DND-41 (cell line): ENCODE data around the gene RPL11.
A peak's percentile ranks its signal among the peaks of the same experiment; 100 is the strongest.

Experiments used
- ATAC-seq: fragments of 200-7000 bp; cut with Tn5 transposase; 3 replicates; pipeline ENCODE4 v1.9.1; 2021; ENCODE audit warnings: low read depth; ENCODE audit not compliant: insufficient read depth
- DNase-seq: peaks from one replicate; pipeline ENCODE4 v3.0.0-alpha.2; 2020
- H2AFZ ChIP-seq: 2 replicates; pipeline ENCODE4 v1.6.0; 2012; ENCODE audit warnings: low read depth, low read length
- H3K27ac ChIP-seq: 2 replicates; pipeline ENCODE4 v1.5.1; 2012; ENCODE audit warnings: low read length, inconsistent platforms
- H3K27me3 ChIP-seq: fragments of 200-600 bp; sonication (generic); 2 replicates; pipeline ENCODE4 v1.6.0; 2012; ENCODE audit warnings: low read length, mild to moderate bottlenecking, inconsistent platforms; ENCODE audit not compliant: insufficient read depth, poor library complexity
- H3K36me3 ChIP-seq: 2 replicates; pipeline ENCODE4 v1.5.1; 2012; ENCODE audit warnings: low read length, inconsistent platforms; ENCODE audit not compliant: insufficient read depth
- H3K4me1 ChIP-seq: 2 replicates; pipeline ENCODE4 v1.5.1; 2012; ENCODE audit warnings: mild to moderate bottlenecking, low read length; ENCODE audit not compliant: insufficient read depth
- H3K4me2 ChIP-seq: 2 replicates; pipeline ENCODE4 v1.6.0; 2012; ENCODE audit warnings: mild to moderate bottlenecking, moderate library complexity, low read length, inconsistent platforms; ENCODE audit not compliant: insufficient read depth
- H3K4me3 ChIP-seq, 2 experiments: fragments of 200-600 bp in 1 of 2; shearing (Covaris generic) in 1 of 2; 2 replicates each; pipeline ENCODE4 v1.5.1; 2012 to 2016; ENCODE audit warnings: inconsistent platforms in 2 of 2, low read length in 2 of 2, mild to moderate bottlenecking in 2 of 2, low read depth in 1 of 2, moderate library complexity in 1 of 2
- H3K79me2 ChIP-seq: 2 replicates; pipeline ENCODE4 v1.6.0; 2012; ENCODE audit warnings: low read length, inconsistent platforms; ENCODE audit not compliant: insufficient read depth
- H3K9ac ChIP-seq: 2 replicates; pipeline ENCODE4 v1.6.0; 2012; ENCODE audit warnings: low read depth, mild to moderate bottlenecking, inconsistent platforms, low read length, moderate library complexity
- H3K9me3 ChIP-seq: 2 replicates; pipeline ENCODE4 v1.5.1; 2012; ENCODE audit warnings: low read length, moderate library complexity, mild to moderate bottlenecking, inconsistent platforms; ENCODE audit not compliant: insufficient read depth, severe bottlenecking
- H4K20me1 ChIP-seq: 2 replicates; pipeline ENCODE4 v1.6.0; 2012; ENCODE audit warnings: low read length; ENCODE audit not compliant: insufficient read depth
- EZH2 ChIP-seq: IDR thresholded peaks from 3 replicates; pipeline ENCODE4 v1.6.1; 2012; ENCODE audit warnings: borderline replicate concordance, low read depth, mild to moderate bottlenecking, moderate library complexity, low read length, inconsistent platforms; ENCODE audit not compliant: severe bottlenecking
- TF ChIP-seq, protein P1 (sequence below): IDR thresholded peaks from 2 replicates; pipeline ENCODE4 v1.5.1; 2012; ENCODE audit warnings: borderline replicate concordance, low read length, moderate library complexity, mild to moderate bottlenecking; ENCODE audit not compliant: poor library complexity, severe bottlenecking; ENCODE audit errors: extremely low read depth

The RPL11 gene

DNA sequence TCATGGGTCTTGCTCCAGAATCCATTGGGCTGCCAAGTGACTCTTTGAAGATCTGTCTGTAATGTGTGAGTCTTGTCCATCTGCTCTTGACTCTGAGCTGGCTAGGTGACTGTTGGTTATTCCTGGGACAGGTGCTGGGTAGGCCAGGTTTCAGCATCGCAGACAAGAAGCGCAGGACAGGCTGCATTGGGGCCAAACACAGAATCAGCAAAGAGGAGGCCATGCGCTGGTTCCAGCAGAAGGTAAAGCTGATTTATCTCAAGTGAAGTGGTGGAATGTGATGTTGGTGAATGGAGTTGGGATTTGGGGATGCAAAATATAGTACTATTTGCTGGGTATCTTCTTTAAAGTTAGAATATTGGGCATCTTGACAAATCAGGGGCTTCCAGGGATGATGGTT, 4.1 kb downstream of the RPL11 start:
- H3K79me2 ChIP-seq = peaks cover 85% of the 10 kb centered on the region
- no peaks in the 10 kb centered on the region for H3K9me3 ChIP-seq
- H3K36me3 ChIP-seq = peaks cover 89% of the 10 kb centered on the region
- H3K9ac ChIP-seq = no peak overlapping the region
- H4K20me1 ChIP-seq = peaks cover 76% of the 10 kb centered on the region
- H3K27ac ChIP-seq = no peak overlapping the region
- H3K27me3 ChIP-seq = no peaks in the 10 kb centered on the region
- H3K4me3 ChIP-seq = no peak overlapping the region
- TF ChIP-seq EZH2 = no peak
- TF ChIP-seq, protein P1, sequence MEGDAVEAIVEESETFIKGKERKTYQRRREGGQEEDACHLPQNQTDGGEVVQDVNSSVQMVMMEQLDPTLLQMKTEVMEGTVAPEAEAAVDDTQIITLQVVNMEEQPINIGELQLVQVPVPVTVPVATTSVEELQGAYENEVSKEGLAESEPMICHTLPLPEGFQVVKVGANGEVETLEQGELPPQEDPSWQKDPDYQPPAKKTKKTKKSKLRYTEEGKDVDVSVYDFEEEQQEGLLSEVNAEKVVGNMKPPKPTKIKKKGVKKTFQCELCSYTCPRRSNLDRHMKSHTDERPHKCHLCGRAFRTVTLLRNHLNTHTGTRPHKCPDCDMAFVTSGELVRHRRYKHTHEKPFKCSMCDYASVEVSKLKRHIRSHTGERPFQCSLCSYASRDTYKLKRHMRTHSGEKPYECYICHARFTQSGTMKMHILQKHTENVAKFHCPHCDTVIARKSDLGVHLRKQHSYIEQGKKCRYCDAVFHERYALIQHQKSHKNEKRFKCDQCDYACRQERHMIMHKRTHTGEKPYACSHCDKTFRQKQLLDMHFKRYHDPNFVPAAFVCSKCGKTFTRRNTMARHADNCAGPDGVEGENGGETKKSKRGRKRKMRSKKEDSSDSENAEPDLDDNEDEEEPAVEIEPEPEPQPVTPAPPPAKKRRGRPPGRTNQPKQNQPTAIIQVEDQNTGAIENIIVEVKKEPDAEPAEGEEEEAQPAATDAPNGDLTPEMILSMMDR = no peak
- H2AFZ ChIP-seq = no peak overlapping the region
- ATAC-seq (no peak), DNase-seq (no peak)
- H3K4me1 ChIP-seq = peaks cover 55% of the 10 kb centered on the region
- H3K4me2 ChIP-seq = peak overlapping the region; percentile 97; the same call in 1 of the 2 replicates

DNA sequence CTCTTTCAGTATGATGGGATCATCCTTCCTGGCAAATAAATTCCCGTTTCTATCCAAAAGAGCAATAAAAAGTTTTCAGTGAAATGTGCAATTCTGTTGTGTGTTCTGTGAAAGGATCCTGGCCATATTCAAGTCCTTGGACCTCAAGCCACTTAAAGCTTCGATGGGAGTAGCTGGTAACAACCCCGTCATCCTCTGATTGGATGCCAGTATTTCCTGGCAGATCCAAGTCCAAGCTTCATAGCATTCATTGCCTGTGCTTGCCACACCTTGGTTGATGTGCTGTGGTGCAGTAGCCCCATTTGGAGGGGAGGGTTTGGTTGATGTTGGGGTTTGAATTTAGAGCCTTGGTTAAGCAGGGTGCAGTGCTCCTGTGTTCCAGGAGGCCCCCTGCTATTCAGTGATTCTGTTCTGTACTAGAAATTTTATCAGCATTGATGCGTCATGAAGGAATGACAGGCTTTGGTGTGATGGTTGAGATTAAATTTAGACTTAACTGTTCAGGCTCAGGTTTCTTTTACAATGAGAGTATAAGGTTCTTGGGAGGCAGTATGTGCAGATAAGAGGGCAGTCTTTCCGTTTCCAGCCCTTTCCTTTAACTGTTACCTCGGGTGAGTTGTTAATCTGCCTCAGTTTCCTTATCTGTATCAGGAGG, 4.9 kb downstream of the RPL11 start:
- Histone ChIP-seq H3K4me2 (peak overlapping the region; percentile 97; the same call in 1 of the 2 replicates), H3K4me1 (peaks cover 49% of the 10 kb centered on the region), H3K36me3 (peaks cover 96% of the 10 kb centered on the region), H3K27me3 (no peaks in the 10 kb centered on the region), H3K9ac (no peak overlapping the region; the same call in 1 of the 2 replicates), H4K20me1 (peaks cover 82% of the 10 kb centered on the region), H3K27ac (no peak overlapping the region), H3K9me3 (no peaks in the 10 kb centered on the region), H2AFZ (no peak overlapping the region), H3K4me3 (no peak overlapping the region), H3K79me2 (peaks cover 89% of the 10 kb centered on the region)
- TF ChIP-seq EZH2 = no peak
- ATAC-seq (no peak), DNase-seq (no peak)

DNA sequence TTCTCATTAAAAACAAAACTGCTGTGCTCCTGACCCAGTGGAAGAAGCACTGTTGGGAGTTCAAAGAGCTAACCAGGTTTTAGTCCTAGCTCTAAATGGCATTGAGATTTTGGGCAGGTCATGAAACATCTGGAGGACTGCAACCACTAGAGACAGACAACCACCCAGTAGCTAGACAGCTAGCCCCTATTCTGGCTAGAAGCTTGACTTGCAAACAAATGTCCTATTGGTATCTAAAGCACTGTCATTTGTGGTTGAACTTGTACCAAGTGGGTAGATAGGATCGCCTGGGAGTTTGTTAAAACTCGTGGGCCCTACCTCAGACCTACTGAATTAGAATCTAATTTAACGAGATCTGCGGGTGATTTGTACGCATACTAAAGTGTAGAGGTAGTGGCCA, 6.9 kb downstream of the RPL11 start:
- no peak overlapping the region for H3K4me3 ChIP-seq
- DNase-seq (no peak), ATAC-seq (no peak)
- H3K27me3 ChIP-seq = no peaks in the 10 kb centered on the region
- H4K20me1 ChIP-seq = peaks cover 71% of the 10 kb centered on the region
- no peak overlapping the region for H3K27ac ChIP-seq
- H3K4me2 ChIP-seq = no peak overlapping the region
- peaks cover 93% of the 10 kb centered on the region for H3K36me3 ChIP-seq
- H2AFZ ChIP-seq = no peak overlapping the region
- H3K9ac ChIP-seq = no peak overlapping the region
- TF ChIP-seq, protein P1 = no peak
- TF ChIP-seq EZH2 = no peak
- no peaks in the 10 kb centered on the region for H3K9me3 ChIP-seq
- peaks cover 74% of the 10 kb centered on the region for H3K79me2 ChIP-seq
- peaks cover 35% of the 10 kb centered on the region for H3K4me1 ChIP-seq

DNA sequence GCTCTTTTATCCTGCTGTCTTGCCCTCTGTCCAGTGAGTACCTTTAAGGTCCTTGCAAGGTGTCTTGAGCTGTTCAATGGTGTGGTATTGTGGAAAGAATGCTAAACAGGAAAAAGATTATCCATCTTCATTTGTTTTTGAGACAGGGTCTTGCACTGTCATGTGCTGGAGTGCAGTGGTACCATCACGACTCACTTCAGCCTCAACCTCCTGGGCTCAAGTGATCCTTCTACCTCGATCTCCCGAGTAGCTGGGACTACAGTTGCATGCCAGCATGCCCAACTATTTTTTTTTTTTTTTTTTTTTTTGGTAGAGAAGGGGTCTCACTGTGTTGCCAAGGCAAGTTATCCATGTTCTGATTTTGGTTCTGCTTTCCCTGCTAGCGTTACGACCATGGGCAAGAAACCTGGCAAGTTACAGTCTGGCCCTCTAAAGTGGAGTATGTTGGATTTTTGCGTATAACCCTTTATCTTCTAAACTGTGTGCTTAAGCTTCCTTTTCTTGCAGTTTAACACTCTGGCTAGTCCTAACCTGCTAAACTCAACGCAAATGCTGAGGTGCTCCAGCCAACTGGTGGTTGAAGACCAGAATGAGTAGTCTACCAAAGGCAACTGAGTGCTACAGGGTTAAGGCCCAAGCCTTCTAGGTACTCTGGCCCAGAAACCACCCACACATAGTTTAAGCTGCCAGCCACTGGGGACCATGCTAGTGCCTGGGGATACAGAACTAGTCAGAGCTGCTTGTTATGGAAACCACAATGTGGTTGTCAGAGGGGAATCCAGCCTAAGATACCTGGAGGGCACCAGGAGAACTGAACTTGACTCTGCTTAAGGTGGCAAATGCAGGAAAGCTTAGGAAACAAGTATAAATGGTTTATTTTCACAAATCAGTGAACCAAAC, 7.9 kb downstream of the RPL11 start:
- Histone ChIP-seq H3K27me3 (no peaks in the 10 kb centered on the region), H3K9me3 (no peaks in the 10 kb centered on the region), H2AFZ (no peak overlapping the region), H3K9ac (no peak overlapping the region), H3K79me2 (peaks cover 68% of the 10 kb centered on the region), H4K20me1 (peaks cover 61% of the 10 kb centered on the region), H3K4me1 (peaks cover 24% of the 10 kb centered on the region), H3K4me3 (no peak overlapping the region), H3K4me2 (no peak overlapping the region), H3K36me3 (peaks cover 89% of the 10 kb centered on the region), H3K27ac (no peak overlapping the region)
- TF ChIP-seq EZH2 = no peak
- TF ChIP-seq, protein P1 = no peak
- peak; percentile 42; the same call in 1 of the 3 replicates for ATAC-seq
- peak; percentile 17 for DNase-seq
